Measurements from ENCODE around the gene ACSL5.
A peak's percentile ranks its signal among the peaks of the same experiment; 100 is the strongest.

ACSL5 gene

GRCh38 chr10:112373912-112374338 lies at the start of gene ACSL5:
ACSL5 (plus strand) TSS chr10:112374116; CDS start chr10:112394947, 20,831 bp downstream.
- DNase-seq, result no peak

GRCh38 chr10:112327678-112328077 lies 46.2 kb upstream of the ACSL5 start:
- DNase-seq, result no peak

- no peak for DNase-seq
Measured at GRCh38 chr10:112330162-112330561, 43.8 kb upstream of the ACSL5 start.

GRCh38 chr10:112330607-112331160 lies 43.2 kb upstream of the ACSL5 start:
- no peak for DNase-seq

GRCh38 chr10:112332022-112332421 lies 41.9 kb upstream of the ACSL5 start:
- DNase-seq, result no peak

- peak in 1 of 2 experiments; percentile 7 for DNase-seq
Measured at GRCh38 chr10:112332509-112333228, 41.2 kb upstream of the ACSL5 start.

GRCh38 chr10:112333452-112333851 lies 40.5 kb upstream of the ACSL5 start:
- no peak for DNase-seq

GRCh38 chr10:112335111-112335867 lies 38.6 kb upstream of the ACSL5 start:
- no peak for DNase-seq

GRCh38 chr10:112335868-112336265 lies 38.0 kb upstream of the ACSL5 start:
- no peak for DNase-seq

- no peak for DNase-seq
Measured at GRCh38 chr10:112336556-112337201, 37.2 kb upstream of the ACSL5 start.

GRCh38 chr10:112338957-112339356 lies 35.0 kb upstream of the ACSL5 start:
- DNase-seq, result no peak

- no peak for DNase-seq
Measured at GRCh38 chr10:112340601-112341000, 33.3 kb upstream of the ACSL5 start.

- no peak for DNase-seq
Measured at GRCh38 chr10:112343056-112343806, 30.7 kb upstream of the ACSL5 start.

GRCh38 chr10:112344261-112344660 lies 29.7 kb upstream of the ACSL5 start:
- no peak for DNase-seq

GRCh38 chr10:112345202-112345601 lies 28.7 kb upstream of the ACSL5 start:
- no peak for DNase-seq

GRCh38 chr10:112345743-112346142 lies 28.2 kb upstream of the ACSL5 start:
- DNase-seq, result no peak

- DNase-seq, result no peak
Measured at GRCh38 chr10:112346774-112347173, 27.1 kb upstream of the ACSL5 start.

GRCh38 chr10:112347709-112348671 lies 25.9 kb upstream of the ACSL5 start:
- DNase-seq, result no peak

- no peak for DNase-seq
Measured at GRCh38 chr10:112348759-112349158, 25.2 kb upstream of the ACSL5 start.

GRCh38 chr10:112349521-112350085 lies 24.3 kb upstream of the ACSL5 start:
- DNase-seq, result no peak

- DNase-seq, result no peak
Measured at GRCh38 chr10:112351146-112351545, 22.8 kb upstream of the ACSL5 start.

Measured in NCI-H446 (cell line).